CD4-positive, CD25-positive, alpha-beta regulatory T cell (primary cell): ENCODE results near the gene SYT17. TPM values are rescaled to one million over a fixed set of nuclear protein-coding genes. Genes with fewer than 3 reads are reported as not detected.

ENCODE experiments used
- ATAC-seq, 2 donors: fragments of 150-1000 bp; cut with Tn5 transposase; one replicate each; pipeline ENCODE4 v1.10.0; 2021; ENCODE audit warnings: low read depth in 2 of 2, moderate number of reproducible peaks in 2 of 2, moderate library complexity in 1 of 2
- DNase-seq, 3 donors: peaks; one replicate each; pipeline versions ENCODE4 v3.0.0 to v3.0.0-alpha.2; 2012 to 2022; ENCODE audit warnings: mixed read lengths in 1 of 3
- H3K27ac ChIP-seq: one replicate; pipeline ENCODE4 v1.7.0; 2013; ENCODE audit warnings: mild to moderate bottlenecking, low read length; ENCODE audit not compliant: insufficient read depth, poor library complexity, severe bottlenecking
- H3K27me3 ChIP-seq: one replicate; pipeline ENCODE4 v1.7.0; 2013; ENCODE audit warnings: low read length; ENCODE audit not compliant: control insufficient read depth, insufficient read depth
- H3K36me3 ChIP-seq: one replicate; pipeline ENCODE4 v1.7.0; 2013; ENCODE audit warnings: mild to moderate bottlenecking, low read length, moderate library complexity; ENCODE audit not compliant: control insufficient read depth, insufficient read depth
- H3K4me1 ChIP-seq: 2 replicates; pipeline ENCODE4 v1.7.0; 2013; ENCODE audit warnings: mild to moderate bottlenecking, low read length; ENCODE audit not compliant: insufficient read depth, control insufficient read depth, poor library complexity, severe bottlenecking
- H3K4me3 ChIP-seq: one replicate; pipeline ENCODE4 v1.7.0; 2013; ENCODE audit warnings: low read depth, mild to moderate bottlenecking, low read length, moderate library complexity
- H3K9me3 ChIP-seq, 2 experiments: 1 replicate in 1 of 2; 2 replicates in 1 of 2; pipeline ENCODE4 v1.7.0; 2013; ENCODE audit warnings: low read length in 2 of 2, mild to moderate bottlenecking in 1 of 2, moderate library complexity in 1 of 2; ENCODE audit not compliant: control insufficient read depth in 2 of 2
- H3K27ac Mint-ChIP-seq, 3 donors: one replicate each; pipeline ENCODE4 v1.8.0; 2020 to 2022; ENCODE audit warnings: mild to moderate bottlenecking in 3 of 3, mixed read lengths in 3 of 3, moderate library complexity in 2 of 3
- H3K27me3 Mint-ChIP-seq: one replicate; pipeline ENCODE4 v1.8.0; 2022; ENCODE audit warnings: mild to moderate bottlenecking, mixed read lengths
- H3K36me3 Mint-ChIP-seq: one replicate; pipeline ENCODE4 v1.8.0; 2020; ENCODE audit warnings: mixed read lengths
- H3K4me1 Mint-ChIP-seq, 4 donors: one replicate each; pipeline ENCODE4 v1.8.0; 2020 to 2022; ENCODE audit warnings: mixed read lengths in 4 of 4, mild to moderate bottlenecking in 1 of 4
- H3K4me3 Mint-ChIP-seq, 4 donors: one replicate each; pipeline ENCODE4 v1.8.0; 2020 to 2022; ENCODE audit warnings: mild to moderate bottlenecking in 4 of 4, mixed read lengths in 4 of 4, moderate library complexity in 3 of 4
- H3K9me3 Mint-ChIP-seq, 7 donors: one replicate each; pipeline ENCODE4 v1.8.0; 2020 to 2022; ENCODE audit warnings: mixed read lengths in 7 of 7, mild to moderate bottlenecking in 3 of 7, moderate library complexity in 2 of 7
- polyA plus RNA-seq, 4 donors: library from polyadenylated mRNA; unstranded; fragments of 300-500 nt; fragmentation: Illumina TruSeq; gene quantifications; one replicate each; pipeline ENCODE4 v1.2.3, GENCODE V29; 2021
- total RNA-seq: library from RNA; stranded (reverse); gene quantifications from one replicate; pipeline ENCODE4 v1.2.3, GENCODE V29; 2022

Gene SYT17
- total and polyA plus RNA-seq, 5 donors from 2014 or later: 0.25 TPM; not detected in 4

GRCh38 chr16:19254611-19255010 lies 86.6 kb downstream of the SYT17 start:
- no peak overlapping the region for H3K4me3 ChIP-seq
- H3K27ac ChIP-seq: no peak overlapping the region
- no peaks in the 10 kb centered on the region for H3K27me3 ChIP-seq
- no peaks in the 10 kb centered on the region for H3K36me3 ChIP-seq
- ATAC-seq (no peak), DNase-seq (no peak)
- no peak overlapping the region for H3K4me3 Mint-ChIP-seq
- H3K27me3 Mint-ChIP-seq: no peaks in the 10 kb centered on the region
- no peaks in the 10 kb centered on the region for H3K9me3 ChIP-seq
- H3K27ac Mint-ChIP-seq: no peak overlapping the region
- H3K9me3 Mint-ChIP-seq: no peaks in the 10 kb centered on the region
- H3K36me3 Mint-ChIP-seq: no peaks in the 10 kb centered on the region
- H3K4me1 ChIP-seq: no peaks in the 10 kb centered on the region
- no peaks in the 10 kb centered on the region for H3K4me1 Mint-ChIP-seq

- H3K27ac ChIP-seq: no peak overlapping the region
- H3K4me1 ChIP-seq: no peaks in the 10 kb centered on the region
- no peak overlapping the region for H3K4me3 Mint-ChIP-seq
- no peaks in the 10 kb centered on the region for H3K4me1 Mint-ChIP-seq
- H3K9me3 Mint-ChIP-seq: peaks cover 0 to 20% (median 4%) of the 10 kb centered on the region in 7 donors
- H3K36me3 ChIP-seq: no peaks in the 10 kb centered on the region
- no peak overlapping the region for H3K27ac Mint-ChIP-seq
- no peaks in the 10 kb centered on the region for H3K36me3 Mint-ChIP-seq
- no peaks in the 10 kb centered on the region for H3K9me3 ChIP-seq
- H3K27me3 Mint-ChIP-seq: no peaks in the 10 kb centered on the region
- no peak overlapping the region for H3K4me3 ChIP-seq
- ATAC-seq: no peak
- H3K27me3 ChIP-seq: no peaks in the 10 kb centered on the region
- no peak for DNase-seq
Observed at GRCh38 chr16:19264123-19264673, 96.2 kb downstream of the SYT17 start.

GRCh38 chr16:19265380-19265930 lies 97.4 kb downstream of the SYT17 start:
- Mint-ChIP-seq H3K4me1 (no peaks in the 10 kb centered on the region), H3K9me3 (peaks cover 0 to 20% (median 4%) of the 10 kb centered on the region in 7 donors), H3K27me3 (no peaks in the 10 kb centered on the region), H3K36me3 (no peaks in the 10 kb centered on the region), H3K4me3 (no peak overlapping the region), H3K27ac (no peak overlapping the region)
- no peaks in the 10 kb centered on the region for H3K9me3 ChIP-seq
- DNase-seq: no peak
- H3K36me3 ChIP-seq: no peaks in the 10 kb centered on the region
- ATAC-seq: no peak
- H3K4me1 ChIP-seq: no peaks in the 10 kb centered on the region
- H3K27me3 ChIP-seq: no peaks in the 10 kb centered on the region
- H3K4me3 ChIP-seq: no peak overlapping the region
- no peak overlapping the region for H3K27ac ChIP-seq

GRCh38 chr16:19266774-19267173 lies 98.7 kb downstream of the SYT17 start:
- DNase-seq: no peak

GRCh38 chr16:19269098-19269497 lies 101.1 kb downstream of the SYT17 start:
- ATAC-seq (no peak), DNase-seq (no peak)
- H3K27ac Mint-ChIP-seq: peak overlapping the region in 1 of 3 donors; percentile 82
- Histone ChIP-seq H3K4me3 (no peak overlapping the region), H3K4me1 (no peaks in the 10 kb centered on the region), H3K36me3 (no peaks in the 10 kb centered on the region), H3K27ac (no peak overlapping the region), H3K27me3 (no peaks in the 10 kb centered on the region), H3K9me3 (no peaks in the 10 kb centered on the region)
- H3K4me1 Mint-ChIP-seq: no peaks in the 10 kb centered on the region
- no peaks in the 10 kb centered on the region for H3K36me3 Mint-ChIP-seq
- peaks cover 0 to 20% (median 3%) of the 10 kb centered on the region in 7 donors for H3K9me3 Mint-ChIP-seq
- no peaks in the 10 kb centered on the region for H3K27me3 Mint-ChIP-seq
- H3K4me3 Mint-ChIP-seq: no peak overlapping the region

More at GRCh38 chr16:19266774-19267173, 98.7 kb downstream of the SYT17 start:
- Mint-ChIP-seq H3K36me3 (no peaks in the 10 kb centered on the region), H3K27ac (peak overlapping the region in 1 of 3 donors; percentile 43), H3K27me3 (no peaks in the 10 kb centered on the region), H3K4me3 (no peak overlapping the region), H3K9me3 (peaks cover 0 to 20% (median 4%) of the 10 kb centered on the region in 7 donors), H3K4me1 (no peaks in the 10 kb centered on the region)
- no peak for ATAC-seq
- Histone ChIP-seq H3K9me3 (no peaks in the 10 kb centered on the region), H3K4me3 (no peak overlapping the region), H3K36me3 (no peaks in the 10 kb centered on the region), H3K4me1 (no peaks in the 10 kb centered on the region), H3K27ac (no peak overlapping the region), H3K27me3 (no peaks in the 10 kb centered on the region)

GRCh38 chr16:19274165-19274797 lies 106.2 kb downstream of the SYT17 start:
- H3K4me3 ChIP-seq: no peak overlapping the region
- Mint-ChIP-seq H3K27ac (no peak overlapping the region), H3K4me1 (no peaks in the 10 kb centered on the region), H3K27me3 (no peaks in the 10 kb centered on the region), H3K36me3 (no peaks in the 10 kb centered on the region), H3K4me3 (no peak overlapping the region), H3K9me3 (peaks cover 0 to 3% (median 0%) of the 10 kb centered on the region in 7 donors)
- no peak for DNase-seq
- H3K27me3 ChIP-seq: no peaks in the 10 kb centered on the region
- no peak overlapping the region for H3K27ac ChIP-seq
- no peaks in the 10 kb centered on the region for H3K36me3 ChIP-seq
- ATAC-seq: no peak
- H3K9me3 ChIP-seq: no peaks in the 10 kb centered on the region
- no peaks in the 10 kb centered on the region for H3K4me1 ChIP-seq

GRCh38 chr16:19278403-19278802 lies 110.4 kb downstream of the SYT17 start:
- Histone ChIP-seq H3K4me3 (no peak overlapping the region), H3K27me3 (no peaks in the 10 kb centered on the region), H3K27ac (no peak overlapping the region), H3K4me1 (no peaks in the 10 kb centered on the region), H3K36me3 (no peaks in the 10 kb centered on the region), H3K9me3 (no peaks in the 10 kb centered on the region)
- no peaks in the 10 kb centered on the region for H3K36me3 Mint-ChIP-seq
- no peak for ATAC-seq
- H3K27ac Mint-ChIP-seq: no peak overlapping the region
- no peaks in the 10 kb centered on the region for H3K4me1 Mint-ChIP-seq
- H3K4me3 Mint-ChIP-seq: no peak overlapping the region
- DNase-seq: no peak
- peaks cover 0 to 6% (median 0%) of the 10 kb centered on the region in 7 donors for H3K9me3 Mint-ChIP-seq
- no peaks in the 10 kb centered on the region for H3K27me3 Mint-ChIP-seq

- H3K9me3 Mint-ChIP-seq: peaks cover 0 to 6% (median 0%) of the 10 kb centered on the region in 7 donors
- ATAC-seq: no peak
Observed at GRCh38 chr16:19281246-19281645, 113.2 kb downstream of the SYT17 start.

More at GRCh38 chr16:19281246-19281645, 113.2 kb downstream of the SYT17 start:
- Histone ChIP-seq H3K4me1 (no peaks in the 10 kb centered on the region), H3K9me3 (no peaks in the 10 kb centered on the region), H3K27me3 (no peaks in the 10 kb centered on the region), H3K36me3 (no peaks in the 10 kb centered on the region), H3K27ac (no peak overlapping the region), H3K4me3 (no peak overlapping the region)
- H3K4me3 Mint-ChIP-seq: no peak overlapping the region
- no peaks in the 10 kb centered on the region for H3K4me1 Mint-ChIP-seq
- H3K36me3 Mint-ChIP-seq: no peaks in the 10 kb centered on the region
- H3K27me3 Mint-ChIP-seq: no peaks in the 10 kb centered on the region
- no peak for DNase-seq
- no peak overlapping the region for H3K27ac Mint-ChIP-seq
